GM20000 (cell line): ENCODE measurements around the gene NOS1AP.

Source experiments
- DNase-seq: peaks from one replicate; pipeline ENCODE4 v3.0.0; 2012; ENCODE audit warnings: low spot score
- TF ChIP-seq, protein P1 (sequence below): IDR thresholded peaks from 2 replicates; pipeline ENCODE4 v1.5.1; 2012; ENCODE audit warnings: mild to moderate bottlenecking, control low read depth; ENCODE audit errors: extremely low read depth, missing control alignments

Gene NOS1AP

DNA sequence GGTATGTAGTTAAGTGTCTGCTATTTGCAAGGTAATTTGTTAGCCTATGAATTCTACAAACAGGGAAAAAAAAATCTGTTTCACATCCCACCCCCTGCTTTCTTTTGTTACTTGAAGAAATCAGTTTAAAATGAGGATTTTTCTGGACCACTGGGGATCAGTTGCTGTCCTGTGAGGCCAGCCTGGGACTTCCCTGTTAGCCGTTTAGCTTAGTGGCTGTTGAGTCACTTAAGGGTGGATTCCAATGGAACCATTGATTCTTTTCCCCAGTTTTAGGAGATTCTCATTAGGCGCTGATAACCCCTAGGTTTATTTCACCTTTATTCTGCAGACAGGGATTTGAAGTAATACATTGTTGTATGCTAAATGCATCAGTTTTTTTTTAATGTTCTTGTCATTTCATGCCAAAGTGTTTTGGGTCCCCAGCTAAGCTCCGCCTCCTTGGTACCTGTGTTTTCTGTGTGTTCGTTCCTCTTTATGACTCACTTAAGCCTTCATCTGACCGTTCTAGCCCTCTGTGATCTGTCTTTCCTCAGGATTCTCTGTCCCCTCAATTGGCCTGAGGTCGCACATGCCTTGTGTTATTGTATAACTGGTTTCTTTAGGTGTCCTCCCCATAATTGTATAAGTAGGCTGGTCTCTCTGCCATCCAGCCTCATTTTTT is 59.3 kb downstream of the NOS1AP start:
- no peak for DNase-seq
- TF ChIP-seq, protein P1, sequence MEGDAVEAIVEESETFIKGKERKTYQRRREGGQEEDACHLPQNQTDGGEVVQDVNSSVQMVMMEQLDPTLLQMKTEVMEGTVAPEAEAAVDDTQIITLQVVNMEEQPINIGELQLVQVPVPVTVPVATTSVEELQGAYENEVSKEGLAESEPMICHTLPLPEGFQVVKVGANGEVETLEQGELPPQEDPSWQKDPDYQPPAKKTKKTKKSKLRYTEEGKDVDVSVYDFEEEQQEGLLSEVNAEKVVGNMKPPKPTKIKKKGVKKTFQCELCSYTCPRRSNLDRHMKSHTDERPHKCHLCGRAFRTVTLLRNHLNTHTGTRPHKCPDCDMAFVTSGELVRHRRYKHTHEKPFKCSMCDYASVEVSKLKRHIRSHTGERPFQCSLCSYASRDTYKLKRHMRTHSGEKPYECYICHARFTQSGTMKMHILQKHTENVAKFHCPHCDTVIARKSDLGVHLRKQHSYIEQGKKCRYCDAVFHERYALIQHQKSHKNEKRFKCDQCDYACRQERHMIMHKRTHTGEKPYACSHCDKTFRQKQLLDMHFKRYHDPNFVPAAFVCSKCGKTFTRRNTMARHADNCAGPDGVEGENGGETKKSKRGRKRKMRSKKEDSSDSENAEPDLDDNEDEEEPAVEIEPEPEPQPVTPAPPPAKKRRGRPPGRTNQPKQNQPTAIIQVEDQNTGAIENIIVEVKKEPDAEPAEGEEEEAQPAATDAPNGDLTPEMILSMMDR = no peak

DNA sequence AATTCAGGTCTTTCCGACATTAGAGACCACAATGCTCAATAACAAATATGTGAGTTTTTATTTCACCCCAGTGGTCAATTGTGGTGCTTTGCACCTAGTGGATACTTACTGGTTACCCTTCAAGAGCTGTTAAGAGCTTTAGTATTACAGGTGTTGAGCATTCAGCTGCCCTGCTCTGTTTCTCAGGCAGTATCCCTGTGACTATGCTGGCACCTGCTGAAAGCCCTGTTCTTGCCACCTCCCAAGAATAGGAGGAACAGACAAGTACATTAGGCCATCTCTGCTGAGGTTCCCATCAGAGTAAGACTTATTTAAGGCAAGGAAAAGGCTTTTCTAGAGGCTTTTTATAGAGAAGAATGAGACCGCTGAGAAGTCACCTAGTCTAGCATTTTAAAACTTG is 60.8 kb downstream of the NOS1AP start:
- TF ChIP-seq, protein P1 = no peak
- DNase-seq = no peak

DNA sequence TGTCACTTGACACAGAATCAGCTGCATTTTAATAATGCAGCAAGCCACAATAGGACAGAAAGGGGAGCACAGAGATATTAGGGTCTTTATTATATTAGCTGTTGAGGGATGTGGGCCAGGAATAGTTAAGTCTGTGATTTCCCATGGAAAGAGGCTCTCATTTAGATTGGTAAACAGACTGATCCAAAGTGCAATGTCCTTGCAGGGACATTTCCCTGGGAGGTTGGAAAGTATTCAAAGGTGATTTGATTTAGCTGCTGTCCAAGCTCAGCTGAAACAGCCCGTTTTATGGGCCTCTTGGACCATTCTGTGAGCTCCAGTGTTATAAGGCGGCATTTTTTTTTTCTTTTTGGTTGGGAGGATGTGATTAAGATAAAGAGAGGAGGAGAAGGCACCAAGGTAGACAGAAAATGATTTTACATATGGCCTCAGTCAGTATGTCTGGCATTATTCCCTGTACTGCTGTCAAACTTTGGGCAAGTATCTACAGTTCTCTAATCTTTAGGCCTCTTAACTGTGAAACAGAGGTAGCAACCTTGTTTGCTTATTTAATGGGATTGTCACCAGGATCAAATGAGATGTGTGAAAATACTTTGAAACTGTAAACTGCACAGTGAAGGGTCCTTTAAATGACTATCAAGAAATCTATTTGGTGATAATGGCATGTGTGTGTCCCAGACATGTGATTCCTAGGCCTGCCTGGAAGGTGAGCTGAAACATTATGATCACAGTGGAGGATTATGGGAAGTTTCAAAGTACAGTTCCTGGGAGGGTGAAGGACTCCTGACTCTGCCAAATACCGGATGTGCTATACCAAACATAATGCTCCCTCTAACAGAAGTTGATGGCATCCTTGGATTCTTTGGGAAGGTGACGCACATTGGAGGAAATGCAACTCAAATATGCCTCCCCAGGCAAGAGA is 62.2 kb downstream of the NOS1AP start:
- no peak for DNase-seq
- TF ChIP-seq, protein P1 = no peak

DNA sequence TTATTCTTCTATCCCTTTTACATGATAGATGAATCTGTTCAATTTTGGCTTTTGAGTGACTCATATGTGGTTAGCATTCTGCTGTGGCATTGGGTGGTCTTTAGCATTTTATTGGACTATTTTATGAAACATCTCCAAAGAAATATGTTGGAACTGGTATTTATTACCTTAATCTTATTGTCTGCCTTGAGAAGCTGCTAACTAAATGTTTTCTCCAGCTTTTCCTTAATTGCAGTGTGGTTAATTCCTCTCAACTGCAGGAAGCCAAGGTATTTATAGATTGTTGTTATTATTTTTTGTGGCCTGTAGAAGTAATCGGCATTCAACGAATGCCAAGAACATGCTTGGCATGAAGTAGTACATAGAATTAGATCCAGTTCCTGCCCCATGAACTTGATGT is 64.1 kb downstream of the NOS1AP start:
- no peak for DNase-seq
- TF ChIP-seq, protein P1 = no peak

DNA sequence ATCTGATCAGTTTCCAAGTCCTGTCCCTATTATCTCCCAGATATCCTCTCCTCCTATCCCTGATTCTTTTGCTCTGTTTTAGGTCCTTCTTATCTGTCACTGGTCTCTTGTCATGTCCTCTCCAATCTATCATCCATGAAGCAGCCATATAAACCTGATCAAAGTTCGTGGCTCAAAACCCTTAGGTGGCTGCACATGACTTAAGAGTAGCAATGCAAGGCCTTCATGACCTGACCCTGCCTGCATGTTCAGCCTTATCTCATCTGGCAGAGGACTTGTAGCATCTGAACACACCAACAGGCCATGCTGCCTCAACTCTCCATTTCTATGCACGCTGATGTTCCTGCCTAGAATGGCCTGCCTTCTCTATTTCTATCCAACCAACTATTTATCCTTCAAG is 65.2 kb downstream of the NOS1AP start:
- TF ChIP-seq, protein P1 = no peak
- DNase-seq = no peak

DNA sequence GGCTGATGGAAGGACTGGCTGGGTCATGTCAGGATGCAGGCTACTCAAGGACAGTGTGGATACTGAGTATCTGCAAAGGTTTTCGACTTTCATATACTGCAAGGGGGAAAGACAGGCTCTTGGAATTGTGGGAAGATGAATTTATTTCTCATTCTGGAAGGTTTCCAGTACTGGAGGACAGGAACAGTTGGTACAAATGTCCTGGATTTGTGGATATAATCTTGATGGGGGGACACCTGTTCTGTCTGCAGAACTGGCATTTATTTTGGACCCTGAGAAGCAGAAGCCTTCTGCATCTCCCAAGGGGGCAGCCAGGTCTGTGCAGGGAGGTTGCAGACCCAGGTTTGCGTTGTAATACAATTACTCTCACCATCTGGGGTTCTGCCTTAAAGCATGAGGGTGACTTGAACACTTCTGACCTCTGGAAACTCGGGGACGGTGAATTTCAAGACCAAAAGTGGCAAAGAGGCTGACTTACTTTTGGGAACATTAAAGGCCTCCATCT is 65.8 kb downstream of the NOS1AP start:
- TF ChIP-seq, protein P1 = no peak
- DNase-seq = no peak

DNA sequence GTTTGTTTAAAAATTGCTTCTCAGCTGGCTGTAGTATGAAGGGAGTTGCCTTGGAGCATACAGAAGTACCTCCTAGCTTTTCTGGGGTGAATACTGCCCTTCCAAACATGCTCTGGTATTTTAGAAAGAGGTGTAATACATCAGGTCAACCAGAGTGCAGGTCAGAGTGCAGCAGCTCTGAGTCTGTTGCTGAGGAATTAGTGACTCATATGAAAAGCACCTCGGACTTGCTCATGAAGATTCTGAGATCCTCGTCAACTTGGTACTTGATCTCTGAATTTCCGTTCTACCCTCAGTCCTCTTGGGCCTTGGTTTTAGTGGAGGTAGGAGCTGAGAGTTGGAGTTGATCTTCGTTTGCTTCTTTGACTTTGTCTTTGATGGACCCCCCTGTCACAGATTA is 67.3 kb downstream of the NOS1AP start:
- TF ChIP-seq, protein P1 = no peak
- DNase-seq = no peak
